HepG2 (cell line): Measurements from ENCODE around the gene PPP2R2D. TPM values are rescaled to one million over a fixed set of nuclear protein-coding genes. Genes with fewer than 3 reads are reported as not detected.
A peak's percentile ranks its signal among the peaks of the same experiment; 100 is the strongest.

Experiments
- ATF7-NPFF ChIP-seq: sonication (generic); formaldehyde crosslinking; IDR thresholded peaks from 2 replicates; pipeline ENCODE4 v1.8.1; 2023; ENCODE audit warnings: mild to moderate bottlenecking, low read depth, missing genetic modification reagents, moderate library complexity
- EEA1 ChIP-seq: sonication (generic); formaldehyde crosslinking; IDR thresholded peaks from 2 replicates; pipeline ENCODE4 v1.5.1; 2020; ENCODE audit warnings: mild to moderate bottlenecking, missing genetic modification reagents, borderline replicate concordance
- HOXA3 ChIP-seq: sonication (generic); formaldehyde crosslinking; IDR thresholded peaks from 2 replicates; pipeline ENCODE4 v1.5.0; 2020; ENCODE audit warnings: missing genetic modification reagents
- IKZF1 ChIP-seq: fragments of 450-650 bp; IDR thresholded peaks from 2 replicates; pipeline ENCODE4 v1.7.1; 2016
- KMT2B ChIP-seq: IDR thresholded peaks from 2 replicates; pipeline ENCODE4 v1.6.1; 2016; ENCODE audit warnings: missing genetic modification reagents, missing compliant biosample characterization
- MTA1 ChIP-seq: sonication (generic); formaldehyde crosslinking; IDR thresholded peaks from 2 replicates; pipeline ENCODE4 v1.4.0; 2020; ENCODE audit warnings: missing genetic modification reagents, mild to moderate bottlenecking, borderline replicate concordance
- SMAD3 ChIP-seq: sonication (generic); formaldehyde crosslinking; IDR thresholded peaks from 2 replicates; pipeline ENCODE4 v1.4.0; 2020; ENCODE audit warnings: missing genetic modification reagents
- SP1 ChIP-seq, 2 experiments: fragments of 450-650 bp in 1 of 2; sonication (generic) in 1 of 2; formaldehyde crosslinking in 1 of 2; IDR thresholded peaks; 2 replicates each; pipeline versions ENCODE4 v1.4.0 to v1.6.1; 2016 to 2020; ENCODE audit warnings: missing genetic modification reagents in 1 of 2
- SP4 ChIP-seq: sonication (generic); formaldehyde crosslinking; IDR thresholded peaks from 2 replicates; pipeline ENCODE4 v1.8.1; 2023; ENCODE audit warnings: mild to moderate bottlenecking, missing genetic modification reagents
- ZC3H4 ChIP-seq: sonication (generic); formaldehyde crosslinking; IDR thresholded peaks from 2 replicates; pipeline ENCODE4 v1.4.0; 2020; ENCODE audit warnings: missing genetic modification reagents, borderline replicate concordance
- ZFX ChIP-seq: sonication (generic); formaldehyde crosslinking; IDR thresholded peaks from 2 replicates; pipeline ENCODE4 v1.4.0; 2020; ENCODE audit warnings: mild to moderate bottlenecking, low read depth, missing genetic modification reagents, moderate library complexity
- ZNF260 ChIP-seq: sonication (generic); formaldehyde crosslinking; IDR thresholded peaks from 2 replicates; pipeline ENCODE4 v1.4.0; 2020; ENCODE audit warnings: missing genetic modification reagents, low read depth, mild to moderate bottlenecking, borderline replicate concordance
- ZNF446 ChIP-seq: sonication (generic); formaldehyde crosslinking; IDR thresholded peaks from 2 replicates; pipeline ENCODE4 v1.5.0; 2020; ENCODE audit warnings: mild to moderate bottlenecking, missing genetic modification reagents
- ZNF510 ChIP-seq: sonication (generic); formaldehyde crosslinking; IDR thresholded peaks from 2 replicates; pipeline ENCODE4 v1.4.0; 2020; ENCODE audit warnings: low read depth, mild to moderate bottlenecking, missing genetic modification reagents
- ZNF670 ChIP-seq: sonication (generic); formaldehyde crosslinking; IDR thresholded peaks from 2 replicates; pipeline ENCODE4 v1.8.0; 2022; ENCODE audit warnings: mild to moderate bottlenecking, missing genetic modification reagents, borderline replicate concordance
- ZNF775 ChIP-seq: sonication (generic); formaldehyde crosslinking; IDR thresholded peaks from 2 replicates; pipeline ENCODE4 v1.4.0; 2020; ENCODE audit warnings: missing genetic modification reagents, mild to moderate bottlenecking, moderate library complexity, borderline replicate concordance
- ZSCAN31 ChIP-seq: sonication (generic); formaldehyde crosslinking; IDR thresholded peaks from 2 replicates; pipeline ENCODE4 v1.5.0; 2020; ENCODE audit warnings: low read depth, mild to moderate bottlenecking, missing genetic modification reagents
- polyA plus RNA-seq, 8 experiments: library from polyadenylated mRNA; depleted of rRNA in 3 of 8; stranded (reverse) in 7 of 8; unstranded in 1 of 8; fragments of >200 nt; fragmentation: Illumina TruSeq in 4 of 8; extraction: Trizol in 4 of 8; gene quantifications; 2 replicates each; pipeline versions ENCODE4 v1.2.1 to v1.2.3, GENCODE V29; 2011 to 2016; ENCODE audit warnings: low read depth in 4 of 8, missing spikeins in 1 of 8, mixed read lengths in 1 of 8; ENCODE audit not compliant: insufficient read depth in 1 of 8
- total RNA-seq, 5 experiments: library from RNA; depleted of rRNA; stranded (reverse); fragments of >200 nt; fragmentation: Illumina TruSeq; extraction: Trizol; gene quantifications; 2 replicates each; pipeline ENCODE4 v1.2.3, GENCODE V29; 2016; ENCODE audit warnings: low read depth in 1 of 5
- TF ChIP-seq, protein P1 (sequence below): fragments of 450-650 bp; IDR thresholded peaks from 2 replicates; pipeline ENCODE4 v1.6.1; 2016
- TF ChIP-seq, protein P2 (sequence below), 2 experiments: sonication (generic) in 1 of 2; formaldehyde crosslinking in 1 of 2; IDR thresholded peaks; 2 replicates each; pipeline versions ENCODE4 v1.6.1 to v1.9.0; 2014 to 2022; ENCODE audit warnings: antibody characterized with exemption in 1 of 2, borderline replicate concordance in 1 of 2, inconsistent platforms in 1 of 2, low read depth in 1 of 2, missing genetic modification reagents in 1 of 2
- TF ChIP-seq, protein P3 (sequence below): IDR thresholded peaks from 2 replicates; pipeline ENCODE4 v1.6.1; 2016; ENCODE audit warnings: mild to moderate bottlenecking

Gene PPP2R2D
- total and polyA plus RNA-seq, 2 of the 13 experiments (the other 11 are each of a cell fraction or from before 2014, with no cell fraction given), result 32.7 to 33.2 TPM

DNA sequence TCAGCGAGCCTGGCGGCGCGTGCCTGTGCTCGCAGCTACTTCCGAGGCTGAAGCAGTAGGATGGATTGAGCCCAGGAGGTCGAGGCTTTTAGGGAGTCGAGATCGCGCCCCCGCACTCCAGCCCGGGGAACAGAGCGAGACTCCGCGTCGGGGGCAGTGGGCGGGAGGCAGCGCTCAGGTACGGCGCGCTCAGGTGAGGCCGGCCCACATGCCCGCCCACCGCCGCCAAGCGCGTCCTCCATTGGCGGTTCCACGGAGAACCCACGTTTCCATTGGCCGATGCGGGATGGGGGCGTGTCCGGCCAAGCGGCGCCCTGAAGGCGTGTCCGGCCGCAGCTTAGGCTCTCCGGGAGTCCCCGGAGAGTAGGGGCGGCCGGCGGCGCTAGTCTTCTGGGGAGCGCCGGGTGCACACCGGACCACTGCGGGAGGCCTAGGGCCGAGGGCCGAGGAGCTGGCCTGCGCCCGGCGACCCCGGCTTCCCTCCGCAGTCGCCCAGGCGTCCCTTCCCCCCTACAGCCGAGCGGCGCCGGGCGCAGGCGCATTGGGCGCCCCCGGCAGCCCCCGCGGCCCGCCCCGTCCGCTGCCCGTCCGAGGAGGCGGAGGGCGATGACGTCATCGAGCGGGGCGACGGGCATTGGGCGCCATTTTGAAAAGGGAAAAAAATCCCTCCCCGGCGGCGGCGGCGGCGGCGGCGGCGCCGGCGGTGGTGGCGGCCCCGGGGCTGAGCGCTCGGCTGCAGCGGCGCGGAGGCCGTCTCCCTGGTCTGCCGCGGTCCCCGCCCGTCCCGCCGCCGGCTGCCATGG is at the start of gene PPP2R2D (continued):
- TF ChIP-seq SP4 (CRISPR knock-in tag) (peak; percentile 99), ATF7-NPFF (CRISPR knock-in tag) (no peak), SP1 (IDR thresholded peaks at IDR 0.05) (no peak), SP1 (CRISPR knock-in tag; IDR thresholded peaks at IDR 0.05) (peak; percentile 95), HOXA3 (peak; percentile 85), ZNF775 (CRISPR knock-in tag) (no peak), IKZF1 (no peak), ZSCAN31 (CRISPR knock-in tag) (peak; percentile 45; the same call in 1 of the 2 replicates), ZFX (CRISPR knock-in tag) (peak; percentile 63; the same call in 1 of the 2 replicates), SMAD3 (CRISPR knock-in tag) (0 out of 2 replicates have a peak, but pooled peaks have one; percentile 41), KMT2B (CRISPR knock-in tag) (peak; percentile 50; the same call in 1 of the 2 replicates), MTA1 (peak; percentile 66; the same call in 1 of the 2 replicates), EEA1 (CRISPR knock-in tag) (no peak), ZNF510 (0 out of 2 replicates have a peak, but pooled peaks have one; percentile 31), ZC3H4 (CRISPR knock-in tag) (no peak), ZNF670 (CRISPR knock-in tag) (no peak), ZNF446 (CRISPR knock-in tag) (no peak), ZNF260 (CRISPR knock-in tag) (no peak)
- TF ChIP-seq, protein P1, sequence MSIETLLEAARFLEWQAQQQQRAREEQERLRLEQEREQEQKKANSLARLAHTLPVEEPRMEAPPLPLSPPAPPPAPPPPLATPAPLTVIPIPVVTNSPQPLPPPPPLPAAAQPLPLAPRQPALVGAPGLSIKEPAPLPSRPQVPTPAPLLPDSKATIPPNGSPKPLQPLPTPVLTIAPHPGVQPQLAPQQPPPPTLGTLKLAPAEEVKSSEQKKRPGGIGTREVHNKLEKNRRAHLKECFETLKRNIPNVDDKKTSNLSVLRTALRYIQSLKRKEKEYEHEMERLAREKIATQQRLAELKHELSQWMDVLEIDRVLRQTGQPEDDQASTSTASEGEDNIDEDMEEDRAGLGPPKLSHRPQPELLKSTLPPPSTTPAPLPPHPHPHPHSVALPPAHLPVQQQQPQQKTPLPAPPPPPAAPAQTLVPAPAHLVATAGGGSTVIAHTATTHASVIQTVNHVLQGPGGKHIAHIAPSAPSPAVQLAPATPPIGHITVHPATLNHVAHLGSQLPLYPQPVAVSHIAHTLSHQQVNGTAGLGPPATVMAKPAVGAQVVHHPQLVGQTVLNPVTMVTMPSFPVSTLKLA, result peak; percentile 11; the same call in 1 of the 2 replicates
- TF ChIP-seq, protein P2, sequence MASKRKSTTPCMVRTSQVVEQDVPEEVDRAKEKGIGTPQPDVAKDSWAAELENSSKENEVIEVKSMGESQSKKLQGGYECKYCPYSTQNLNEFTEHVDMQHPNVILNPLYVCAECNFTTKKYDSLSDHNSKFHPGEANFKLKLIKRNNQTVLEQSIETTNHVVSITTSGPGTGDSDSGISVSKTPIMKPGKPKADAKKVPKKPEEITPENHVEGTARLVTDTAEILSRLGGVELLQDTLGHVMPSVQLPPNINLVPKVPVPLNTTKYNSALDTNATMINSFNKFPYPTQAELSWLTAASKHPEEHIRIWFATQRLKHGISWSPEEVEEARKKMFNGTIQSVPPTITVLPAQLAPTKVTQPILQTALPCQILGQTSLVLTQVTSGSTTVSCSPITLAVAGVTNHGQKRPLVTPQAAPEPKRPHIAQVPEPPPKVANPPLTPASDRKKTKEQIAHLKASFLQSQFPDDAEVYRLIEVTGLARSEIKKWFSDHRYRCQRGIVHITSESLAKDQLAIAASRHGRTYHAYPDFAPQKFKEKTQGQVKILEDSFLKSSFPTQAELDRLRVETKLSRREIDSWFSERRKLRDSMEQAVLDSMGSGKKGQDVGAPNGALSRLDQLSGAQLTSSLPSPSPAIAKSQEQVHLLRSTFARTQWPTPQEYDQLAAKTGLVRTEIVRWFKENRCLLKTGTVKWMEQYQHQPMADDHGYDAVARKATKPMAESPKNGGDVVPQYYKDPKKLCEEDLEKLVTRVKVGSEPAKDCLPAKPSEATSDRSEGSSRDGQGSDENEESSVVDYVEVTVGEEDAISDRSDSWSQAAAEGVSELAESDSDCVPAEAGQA (IDR thresholded peaks at IDR 0.05; ENCODE audit: low read depth), result peak; percentile 87
- TF ChIP-seq, protein P2 (CRISPR knock-in tag; IDR thresholded peaks at IDR 0.05; ENCODE audit: borderline replicate concordance), result 0 out of 2 replicates have a peak, but pooled peaks have one; percentile 43
- TF ChIP-seq, protein P3, sequence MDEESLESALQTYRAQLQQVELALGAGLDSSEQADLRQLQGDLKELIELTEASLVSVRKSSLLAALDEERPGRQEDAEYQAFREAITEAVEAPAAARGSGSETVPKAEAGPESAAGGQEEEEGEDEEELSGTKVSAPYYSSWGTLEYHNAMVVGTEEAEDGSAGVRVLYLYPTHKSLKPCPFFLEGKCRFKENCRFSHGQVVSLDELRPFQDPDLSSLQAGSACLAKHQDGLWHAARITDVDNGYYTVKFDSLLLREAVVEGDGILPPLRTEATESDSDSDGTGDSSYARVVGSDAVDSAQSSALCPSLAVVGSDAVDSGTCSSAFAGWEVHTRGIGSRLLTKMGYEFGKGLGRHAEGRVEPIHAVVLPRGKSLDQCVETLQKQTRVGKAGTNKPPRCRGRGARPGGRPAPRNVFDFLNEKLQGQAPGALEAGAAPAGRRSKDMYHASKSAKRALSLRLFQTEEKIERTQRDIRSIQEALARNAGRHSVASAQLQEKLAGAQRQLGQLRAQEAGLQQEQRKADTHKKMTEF, result peak; percentile 66
